Glomerular visceral epithelial cell (primary cell): ENCODE results near the gene KIF13A.
"Not testable (repeated sequence)": the region's sequence is repeated elsewhere in the genome, so short reads cannot be mapped to it uniquely, and the experiment has no call there.

Experiments
- DNase-seq: peaks from one replicate; pipeline ENCODE4 v3.0.0-alpha.2; 2016; ENCODE audit errors: extremely low spot score

Gene KIF13A

GRCh38 chr6:17932330-17932852 is 55.0 kb downstream of the KIF13A start:
- no peak for DNase-seq

- DNase-seq, result no peak
Measured at GRCh38 chr6:17931227-17931626, 56.2 kb downstream of the KIF13A start.

- DNase-seq, result peak; percentile 19
Measured at GRCh38 chr6:17930321-17930993, 57.0 kb downstream of the KIF13A start.

GRCh38 chr6:17928514-17929430 is 58.7 kb downstream of the KIF13A start:
- no peak for DNase-seq

- no peak for DNase-seq
Measured at GRCh38 chr6:17927705-17928104, 59.7 kb downstream of the KIF13A start.

GRCh38 chr6:17923401-17923863 is 64.0 kb downstream of the KIF13A start:
- no peak for DNase-seq

- DNase-seq, result no peak
Measured at GRCh38 chr6:17921454-17921853, 66.0 kb downstream of the KIF13A start.

GRCh38 chr6:17919496-17919895 is 67.9 kb downstream of the KIF13A start:
- no peak for DNase-seq

- DNase-seq, result no peak
Measured at GRCh38 chr6:17917837-17918763, 69.3 kb downstream of the KIF13A start.

GRCh38 chr6:17914651-17915050 is 72.8 kb downstream of the KIF13A start:
- no peak for DNase-seq

GRCh38 chr6:17912521-17912920 is 74.9 kb downstream of the KIF13A start:
- no peak for DNase-seq

- not testable (repeated sequence) for DNase-seq
Measured at GRCh38 chr6:17911656-17912055, 75.8 kb downstream of the KIF13A start.

GRCh38 chr6:17910189-17910588 is 77.2 kb downstream of the KIF13A start:
- no peak for DNase-seq

GRCh38 chr6:17908831-17909230 is 78.6 kb downstream of the KIF13A start:
- DNase-seq, result no peak

- DNase-seq, result peak; percentile 96
Measured at GRCh38 chr6:17907406-17908229, 79.8 kb downstream of the KIF13A start.

- DNase-seq, result peak; percentile 17
Measured at GRCh38 chr6:17905611-17906592, 81.5 kb downstream of the KIF13A start.

GRCh38 chr6:17904491-17905120 is 82.8 kb downstream of the KIF13A start:
- no peak for DNase-seq

- no peak for DNase-seq
Measured at GRCh38 chr6:17902974-17903373, 84.5 kb downstream of the KIF13A start.

GRCh38 chr6:17901493-17901892 is 85.9 kb downstream of the KIF13A start:
- no peak for DNase-seq
